HG03066 (cell line): ENCODE results near the gene MSRB1.
"Not testable (repeated sequence)": the region's sequence is repeated elsewhere in the genome, so short reads cannot be mapped to it uniquely, and the experiment has no call there.

Source experiments
- ATAC-seq: cut with Tn5 transposase; IDR thresholded peaks from one replicate; pipeline ENCODE4 v1.9.1; 2021; ENCODE audit warnings: low read depth; ENCODE audit not compliant: unreplicated experiment

The MSRB1 gene

DNA sequence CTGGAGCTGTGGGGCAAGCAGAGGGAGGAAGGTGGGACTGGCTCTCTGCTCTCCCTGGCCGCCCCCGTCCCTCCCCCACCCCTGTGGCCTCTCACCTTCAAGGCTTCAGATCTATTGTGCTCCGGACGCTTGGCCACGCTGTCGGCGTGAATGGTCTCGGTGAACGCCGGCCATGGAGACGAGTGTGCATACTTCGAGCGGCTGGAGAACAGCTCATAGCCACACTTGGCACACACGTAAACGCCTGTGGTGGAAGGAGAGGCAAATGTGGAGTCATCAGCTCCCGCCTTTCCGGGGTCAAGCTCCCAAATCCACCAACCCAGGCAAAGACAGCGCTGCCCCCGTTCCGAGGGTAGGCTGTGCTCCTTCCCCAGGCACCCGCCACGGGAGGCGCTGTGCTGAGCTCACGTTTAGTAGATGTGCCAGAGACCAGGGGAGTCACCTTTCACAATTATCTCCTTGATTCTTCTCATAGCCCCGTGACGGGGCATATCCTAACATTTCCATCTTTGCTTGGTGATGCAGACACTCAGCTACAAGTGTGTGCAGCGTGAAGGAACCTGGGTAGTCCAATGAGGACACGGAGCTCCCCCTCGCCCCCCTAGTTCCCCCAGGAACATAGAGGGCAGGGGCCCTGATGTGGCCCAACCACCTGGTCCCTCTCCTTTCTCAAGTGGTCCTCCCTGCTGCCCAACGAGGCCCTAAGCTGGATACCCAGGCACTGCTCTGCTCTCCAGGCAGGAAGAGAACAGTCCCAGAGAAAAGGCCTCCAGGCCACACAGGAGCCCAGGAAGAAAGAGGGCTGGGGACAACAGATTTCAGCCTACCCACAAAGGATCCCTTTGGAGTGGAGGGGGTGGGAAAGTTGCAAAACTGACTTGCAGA lies 1.6 kb downstream of the MSRB1 start:
- no peak for ATAC-seq

DNA sequence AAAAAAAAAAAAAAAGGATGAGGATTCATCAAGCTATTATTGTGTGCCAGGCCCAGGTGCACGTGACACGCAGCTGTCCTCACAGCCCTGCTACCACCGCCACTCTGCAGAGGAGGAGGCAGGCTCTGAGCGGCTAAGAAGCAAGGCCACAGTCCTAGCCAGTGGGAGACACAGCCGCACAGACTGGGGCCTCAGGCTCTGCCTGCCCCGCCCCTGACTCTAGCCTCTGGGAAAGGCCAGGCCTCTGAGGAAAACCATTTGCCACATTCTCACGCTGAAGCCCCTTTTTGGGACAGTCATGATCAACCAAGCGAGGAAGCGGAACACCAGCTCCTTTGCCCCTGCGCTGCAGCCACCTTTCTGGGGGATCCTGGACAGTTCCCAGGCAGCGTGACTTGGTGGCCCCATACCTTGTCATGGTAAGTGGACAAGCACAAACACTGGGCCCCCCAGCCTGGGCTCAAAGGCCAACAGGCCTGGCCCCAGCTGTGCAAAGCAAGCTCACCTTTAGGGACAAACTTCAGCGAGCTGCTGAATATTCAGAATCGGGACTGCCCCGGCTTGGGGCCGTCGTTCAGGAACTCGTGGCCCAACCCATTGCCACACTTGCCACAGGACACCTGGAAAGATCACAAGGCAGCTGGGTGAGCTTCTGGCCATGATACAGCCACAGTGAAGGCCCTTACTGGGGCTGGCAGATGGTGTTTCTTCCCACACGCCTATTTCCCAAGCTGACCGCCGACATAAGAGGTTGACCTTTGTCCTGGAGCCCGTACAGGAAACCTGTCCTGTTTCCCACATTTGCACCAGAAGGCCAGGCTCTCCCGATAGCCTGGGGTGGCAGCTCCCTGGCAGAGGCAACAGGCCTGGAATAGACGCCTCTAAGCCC lies 2.5 kb downstream of the MSRB1 start:
- ATAC-seq: no peak

GRCh38 chr16:1939833-1940232 lies 3.2 kb downstream of the MSRB1 start:
- ATAC-seq: not testable (repeated sequence)

GRCh38 chr16:1938910-1939309 lies 4.1 kb downstream of the MSRB1 start:
- no peak for ATAC-seq

DNA sequence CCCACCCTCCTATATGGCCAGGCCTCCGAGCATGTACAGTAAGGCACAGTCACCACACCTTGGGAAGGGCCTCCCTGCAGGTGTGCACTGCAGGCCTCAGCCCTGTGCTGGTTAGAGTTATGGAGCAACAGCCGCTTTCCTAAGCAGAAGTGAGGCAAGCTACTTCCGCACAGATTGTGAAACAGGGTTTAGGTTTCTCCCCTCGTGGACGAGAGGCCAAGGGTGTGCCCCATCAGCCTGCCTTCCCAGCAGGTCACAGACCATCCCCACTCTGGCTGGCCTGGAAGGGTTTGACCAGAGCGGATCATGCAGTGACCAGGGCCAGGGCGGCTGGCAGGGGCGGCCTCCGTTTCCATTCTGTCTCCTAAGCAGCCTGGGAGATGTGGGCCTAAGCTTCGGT lies 4.7 kb downstream of the MSRB1 start:
- ATAC-seq: no peak

- no peak for ATAC-seq
Observed at GRCh38 chr16:1936945-1937479, 6.0 kb downstream of the MSRB1 start.

DNA sequence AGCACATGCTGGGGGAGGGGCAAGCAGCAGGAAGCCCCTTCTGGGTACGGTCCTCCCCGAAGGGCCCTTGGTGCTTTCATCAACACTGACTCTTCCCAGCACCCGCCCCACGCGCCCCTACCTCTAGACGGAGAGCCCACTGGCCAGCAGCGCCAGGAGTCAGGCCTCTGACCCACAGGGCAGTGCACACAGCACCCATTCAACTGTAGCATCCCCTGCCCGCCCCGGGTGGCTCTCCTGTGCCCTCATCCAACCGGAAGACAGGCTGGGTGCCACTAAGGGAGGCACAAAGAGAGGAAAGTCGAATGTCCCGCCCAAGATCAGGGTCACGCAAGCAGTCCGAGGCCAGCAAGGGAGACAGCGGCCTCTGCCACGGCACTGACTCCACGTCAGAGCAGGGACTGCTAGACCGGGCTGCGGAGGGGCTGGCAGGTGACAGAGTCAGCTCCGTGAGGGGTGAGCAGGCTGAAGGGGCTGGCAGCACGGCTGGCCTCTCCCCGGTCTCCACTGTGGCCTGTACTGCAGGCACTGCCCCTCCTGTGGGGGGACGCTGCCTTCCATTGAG lies 9.8 kb downstream of the MSRB1 start:
- no peak for ATAC-seq

- ATAC-seq: no peak
Observed at GRCh38 chr16:1932050-1933028, 10.7 kb downstream of the MSRB1 start.

GRCh38 chr16:1930338-1930720 lies 12.7 kb downstream of the MSRB1 start:
- ATAC-seq: no peak

DNA sequence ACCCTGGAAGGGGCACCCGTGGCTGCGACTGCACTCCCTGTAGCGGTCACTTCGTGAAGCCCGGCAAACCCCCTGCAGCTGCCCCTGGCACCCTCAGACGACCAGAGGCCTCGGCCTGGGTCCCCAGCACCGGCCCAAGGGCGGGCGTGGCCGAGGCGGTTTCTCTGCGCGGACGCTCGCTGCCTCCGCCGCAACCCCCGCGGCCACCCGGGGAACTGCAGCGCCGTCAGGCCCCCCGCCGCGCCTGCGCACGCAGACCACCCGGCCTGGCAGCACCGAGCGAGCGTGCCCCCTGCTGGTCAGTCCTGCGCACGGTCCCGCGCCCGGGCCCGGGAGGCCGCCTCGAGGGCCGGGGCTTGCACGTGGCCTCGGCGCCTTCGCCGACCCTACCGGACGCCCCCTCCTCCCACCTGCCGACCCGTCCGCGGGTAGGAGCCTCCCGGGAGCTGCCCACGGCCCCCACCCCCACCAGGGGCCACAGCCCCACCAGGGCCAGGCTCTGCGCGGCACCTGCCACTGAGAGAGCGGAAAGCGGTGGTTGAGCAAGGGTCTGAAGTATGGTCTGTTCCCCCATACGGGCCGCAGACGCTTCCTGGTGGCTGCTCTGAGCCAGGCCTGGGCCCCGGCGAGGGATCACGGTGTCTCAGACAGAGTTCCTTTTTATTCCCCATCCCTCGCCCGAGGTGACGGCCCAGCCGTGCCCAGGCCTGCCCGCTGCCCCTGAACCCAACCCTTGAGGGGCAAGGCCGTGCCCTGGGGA lies 13.2 kb downstream of the MSRB1 start:
- peak; percentile 75 for ATAC-seq

GRCh38 chr16:1929105-1929504 lies 13.9 kb downstream of the MSRB1 start:
- ATAC-seq: peak; percentile 21

DNA sequence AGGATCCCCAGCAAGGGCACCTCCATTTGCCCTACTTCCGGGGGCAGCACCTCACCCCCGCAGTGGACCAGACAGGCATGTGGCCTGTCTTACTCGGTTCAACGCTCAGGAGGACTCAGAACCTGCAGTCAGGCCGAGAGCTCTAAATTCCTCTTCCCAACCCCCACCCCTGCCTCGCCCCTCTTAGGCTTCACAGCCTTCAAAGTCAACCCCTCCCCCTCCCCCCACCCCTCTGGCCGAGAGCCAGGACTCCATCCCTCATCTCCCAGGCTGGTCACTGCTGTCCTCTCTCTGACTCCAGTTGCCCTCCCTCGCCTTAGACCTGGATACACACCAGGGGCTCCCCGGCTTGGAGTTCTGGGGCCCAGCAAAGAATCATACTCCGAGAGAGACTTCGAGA lies 16.7 kb downstream of the MSRB1 start:
- no peak for ATAC-seq

GRCh38 chr16:1924095-1924494 lies 18.9 kb downstream of the MSRB1 start:
- ATAC-seq: no peak

GRCh38 chr16:1923299-1924034 lies 19.5 kb downstream of the MSRB1 start:
- ATAC-seq: no peak

- ATAC-seq: no peak
Observed at GRCh38 chr16:1922357-1922756, 20.6 kb downstream of the MSRB1 start.

GRCh38 chr16:1920727-1921171 lies 22.2 kb downstream of the MSRB1 start:
- ATAC-seq: no peak

GRCh38 chr16:1920122-1920521 lies 22.9 kb downstream of the MSRB1 start:
- not testable (repeated sequence) for ATAC-seq

- no peak for ATAC-seq
Observed at GRCh38 chr16:1919327-1919998, 23.5 kb downstream of the MSRB1 start.
